GM23248 (cell line): ENCODE data around the gene PPP2R3B. TPM values are rescaled to one million over a fixed set of nuclear protein-coding genes. Genes with fewer than 3 reads are reported as not detected.

Experiments used
- DNase-seq: peaks from one replicate; pipeline ENCODE4 v3.0.0-alpha.2; 2015
- H2AFZ ChIP-seq: fragments of 200-600 bp; sonication (generic); 2 replicates; pipeline ENCODE4 v1.6.1; 2016; ENCODE audit warnings: antibody characterized with exemption
- H3F3A ChIP-seq: fragments of 200-600 bp; sonication (generic); 2 replicates; pipeline ENCODE4 v1.6.1; 2016; ENCODE audit warnings: mild to moderate bottlenecking, antibody characterized with exemption, mixed run types; ENCODE audit not compliant: insufficient read depth
- H3K27ac ChIP-seq: fragments of 200-600 bp; sonication (generic); 2 replicates; pipeline ENCODE4 v1.5.1; 2016; ENCODE audit warnings: mild to moderate bottlenecking
- H3K27me3 ChIP-seq: fragments of 200-600 bp; sonication (generic); replicated peaks from 2 replicates; pipeline ENCODE4 v1.6.1; 2016; ENCODE audit warnings: mild to moderate bottlenecking; ENCODE audit not compliant: insufficient read depth
- H3K36me3 ChIP-seq: fragments of 200-600 bp; sonication (generic); 2 replicates; pipeline ENCODE4 v1.6.1; 2016; ENCODE audit warnings: low read depth, mild to moderate bottlenecking
- H3K4me1 ChIP-seq: fragments of 200-600 bp; sonication (generic); 2 replicates; pipeline ENCODE4 v1.6.1; 2016; ENCODE audit warnings: mild to moderate bottlenecking; ENCODE audit not compliant: insufficient read depth
- H3K4me2 ChIP-seq: fragments of 200-600 bp; sonication (generic); one replicate; pipeline ENCODE4 v1.6.1; 2016; ENCODE audit warnings: mild to moderate bottlenecking; ENCODE audit not compliant: unreplicated experiment
- H3K4me3 ChIP-seq: fragments of 200-600 bp; sonication (generic); 2 replicates; pipeline ENCODE4 v1.5.1; 2016; ENCODE audit warnings: mild to moderate bottlenecking
- H3K79me2 ChIP-seq: fragments of 200-600 bp; sonication (generic); 2 replicates; pipeline ENCODE4 v1.6.1; 2016; ENCODE audit warnings: mild to moderate bottlenecking; ENCODE audit not compliant: insufficient read depth
- H3K9ac ChIP-seq: fragments of 200-600 bp; sonication (generic); 2 replicates; pipeline ENCODE4 v1.6.1; 2016; ENCODE audit warnings: mild to moderate bottlenecking
- H3K9me2 ChIP-seq: fragments of 200-600 bp; sonication (generic); 2 replicates; pipeline ENCODE4 v1.6.1; 2016; ENCODE audit warnings: mixed run types, mild to moderate bottlenecking, moderate library complexity; ENCODE audit not compliant: insufficient read depth
- H3K9me3 ChIP-seq: fragments of 200-600 bp; sonication (generic); one replicate; pipeline ENCODE4 v1.6.1; 2017; ENCODE audit warnings: low read depth
- H4K20me1 ChIP-seq: fragments of 200-600 bp; sonication (generic); 2 replicates; pipeline ENCODE4 v1.6.0; 2016; ENCODE audit not compliant: insufficient read depth
- EZH2 ChIP-seq: fragments of 200-600 bp; sonication (generic); IDR thresholded peaks from 2 replicates; pipeline ENCODE4 v1.6.1; 2018; ENCODE audit warnings: antibody characterized with exemption, mild to moderate bottlenecking; ENCODE audit not compliant: insufficient read depth, poor library complexity, severe bottlenecking
- EZH2phosphoT487 ChIP-seq: fragments of 200-600 bp; sonication (generic); IDR thresholded peaks from 2 replicates; pipeline ENCODE4 v1.6.1; 2018; ENCODE audit warnings: antibody characterized with exemption, moderate library complexity, mild to moderate bottlenecking, low read depth; ENCODE audit not compliant: insufficient read depth
- WGBS, 2 experiments: methylation state at CpG; one replicate each; pipeline ENCODE4 v1.1.6; 2015 to 2017; ENCODE audit warnings: low lambda C conversion rate in 2 of 2, low coverage in 1 of 2; ENCODE audit errors: missing lambda C conversion rate in 2 of 2; 5-methylcytosine and 5-hydroxymethylcytosine counted together
- in situ Hi-C: fragments of 300-500 bp; cut with MboI; formaldehyde crosslinking; loops from 2 replicates; pipeline ENCODE4 v1.15.0; 2020
- polyA plus RNA-seq: library from polyadenylated mRNA; unstranded; fragments of >200 nt; fragmentation: Nextera tagmentation; extraction: Ambion mirVana; gene quantifications from 2 replicates; pipeline ENCODE4 v1.2.1, GENCODE V29; 2016
- total RNA-seq: library from RNA; depleted of rRNA; stranded (reverse); fragments of >200 nt; shearing (Covaris generic); gene quantifications from 2 replicates; pipeline ENCODE4 v1.2.3, GENCODE V29; 2014

The PPP2R3B gene
- total and polyA plus RNA-seq, 2 experiments from 2014 or later: 7.4 to 16.6 TPM

DNA sequence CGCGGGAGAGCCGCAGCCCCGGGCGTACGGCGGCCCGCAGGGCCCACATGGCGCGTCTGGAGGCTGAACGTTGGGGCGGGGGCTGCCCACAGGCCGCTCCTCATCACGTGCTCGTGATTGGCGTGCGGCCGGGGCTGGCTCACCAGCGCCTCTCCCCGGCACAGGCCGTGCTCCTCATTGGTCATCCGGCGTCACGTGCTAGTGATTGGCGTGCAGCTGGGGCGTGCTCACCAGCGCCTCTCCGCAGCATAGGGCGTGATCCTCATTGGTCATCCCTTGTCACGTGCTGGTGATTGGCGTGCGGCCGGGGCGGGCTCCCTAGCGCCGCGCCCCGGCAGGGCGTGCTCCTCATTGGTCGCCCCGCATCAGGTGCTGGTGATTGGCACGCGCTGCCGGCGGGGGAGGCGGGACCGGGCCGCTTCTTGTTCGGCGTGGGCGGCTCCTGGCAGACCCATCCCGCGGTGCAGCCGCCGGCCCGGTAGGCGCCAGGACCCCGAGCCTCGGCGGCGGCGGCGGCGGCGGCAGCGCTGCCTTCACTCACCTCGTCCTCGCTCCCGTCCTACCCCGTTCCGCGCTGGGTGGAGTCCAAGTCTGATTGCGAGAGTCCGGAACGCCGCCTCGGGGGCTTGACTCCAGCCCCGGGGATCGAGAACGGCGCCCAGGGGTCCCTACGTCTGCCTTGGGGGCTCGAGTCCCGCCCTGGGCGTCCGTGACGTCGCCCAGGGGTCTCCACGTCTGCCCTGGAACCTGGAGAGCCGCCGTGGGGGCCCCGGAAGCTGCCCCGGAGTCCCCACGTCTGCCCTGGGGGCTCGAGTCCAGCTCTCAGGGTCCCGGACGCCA lies 67.7 kb downstream of the PPP2R3B start, which contains the start of gene GTPBP6:
TSS of gene GTPBP6 (minus strand) at position 58 of the 840 bp plus-strand sequence. CDS start at position 49, 9 bp downstream.
- peak; percentile 99 for DNase-seq
- Histone ChIP-seq H3K4me2 (peak within 1 kb of the TSS; percentile 94), H3K79me2 (peaks cover 12% of the 10 kb centered on the region; the same call in 1 of the 2 replicates), H3K4me1 (no peaks in the 10 kb centered on the region), H3K36me3 (no peaks in the 10 kb centered on the region), H3K9ac (peak within 1 kb of the TSS; percentile 91), H3F3A (0 out of 2 replicates have a peak, but pooled peaks cover 4% of the 10 kb centered on the region), H3K4me3 (peak within 1 kb of the TSS; percentile 83), H2AFZ (peak within 1 kb of the TSS; percentile 69), H3K9me3 (no peaks in the 10 kb centered on the region), H3K9me2 (no peaks in the 10 kb centered on the region), H4K20me1 (no peaks in the 10 kb centered on the region), H3K27me3 (no peaks in the 10 kb centered on the region), H3K27ac (peak within 1 kb of the TSS; percentile 89)
- in situ Hi-C loops: no loop called here
- 1% methylated on average over 70 to 80 of the region's 97 CpGs for WGBS, 2 experiments
- TF ChIP-seq EZH2 (no peak), EZH2phosphoT487 (no peak)

DNA sequence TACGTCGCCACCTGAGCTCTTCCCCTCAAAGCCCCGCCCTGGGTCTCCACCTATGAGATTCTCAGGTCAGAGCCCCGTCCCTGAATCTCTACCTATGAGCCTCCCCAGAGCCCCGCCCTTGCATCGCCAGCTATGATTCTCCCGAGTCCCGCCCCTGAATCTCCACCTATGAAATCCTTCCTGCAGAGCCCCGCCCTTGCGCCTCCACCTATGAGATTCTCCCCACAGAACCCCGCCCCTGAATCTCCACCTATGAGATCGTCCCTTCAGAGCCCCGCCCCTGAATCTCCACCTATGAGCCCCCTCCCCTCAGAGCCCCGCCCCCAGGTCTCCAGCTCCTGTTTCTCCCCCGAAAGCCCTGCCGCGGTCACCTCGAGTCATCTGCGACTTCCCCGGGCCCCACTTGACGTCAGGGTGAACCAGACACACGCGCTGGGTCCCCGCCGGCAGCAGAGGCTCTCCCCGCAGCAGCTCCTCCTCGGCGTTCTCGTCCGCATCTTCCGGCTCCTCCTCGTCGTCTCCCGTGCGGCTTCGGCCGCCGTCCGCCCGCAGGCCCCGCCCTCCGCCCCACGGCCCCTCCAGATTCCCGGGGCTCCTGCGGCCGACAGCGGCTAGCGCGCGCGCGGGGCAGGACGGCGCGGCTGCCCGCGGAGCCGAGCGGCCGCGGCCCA lies 68.5 kb downstream of the PPP2R3B start:
- WGBS, 2 experiments: 1 to 3% methylated on average over 17 to 60 of the region's 61 CpGs
- in situ Hi-C loops: no loop called here
- H3K79me2 ChIP-seq: peaks cover 12% of the 10 kb centered on the region; the same call in 1 of the 2 replicates
- H3K9me2 ChIP-seq: no peaks in the 10 kb centered on the region
- H3K27me3 ChIP-seq: no peaks in the 10 kb centered on the region
- H3K9me3 ChIP-seq: no peaks in the 10 kb centered on the region
- H3K4me2 ChIP-seq: peak overlapping the region; percentile 60
- no peaks in the 10 kb centered on the region for H4K20me1 ChIP-seq
- H3K4me3 ChIP-seq: peak overlapping the region; percentile 83
- peak; percentile 100 for DNase-seq
- TF ChIP-seq EZH2phosphoT487: no peak
- TF ChIP-seq EZH2: no peak
- 0 out of 2 replicates have a peak, but pooled peaks cover 4% of the 10 kb centered on the region for H3F3A ChIP-seq
- no peaks in the 10 kb centered on the region for H3K36me3 ChIP-seq
- peak overlapping the region; percentile 89 for H3K27ac ChIP-seq
- peak overlapping the region; percentile 69 for H2AFZ ChIP-seq
- peak overlapping the region; percentile 89 for H3K9ac ChIP-seq
- H3K4me1 ChIP-seq: no peaks in the 10 kb centered on the region

DNA sequence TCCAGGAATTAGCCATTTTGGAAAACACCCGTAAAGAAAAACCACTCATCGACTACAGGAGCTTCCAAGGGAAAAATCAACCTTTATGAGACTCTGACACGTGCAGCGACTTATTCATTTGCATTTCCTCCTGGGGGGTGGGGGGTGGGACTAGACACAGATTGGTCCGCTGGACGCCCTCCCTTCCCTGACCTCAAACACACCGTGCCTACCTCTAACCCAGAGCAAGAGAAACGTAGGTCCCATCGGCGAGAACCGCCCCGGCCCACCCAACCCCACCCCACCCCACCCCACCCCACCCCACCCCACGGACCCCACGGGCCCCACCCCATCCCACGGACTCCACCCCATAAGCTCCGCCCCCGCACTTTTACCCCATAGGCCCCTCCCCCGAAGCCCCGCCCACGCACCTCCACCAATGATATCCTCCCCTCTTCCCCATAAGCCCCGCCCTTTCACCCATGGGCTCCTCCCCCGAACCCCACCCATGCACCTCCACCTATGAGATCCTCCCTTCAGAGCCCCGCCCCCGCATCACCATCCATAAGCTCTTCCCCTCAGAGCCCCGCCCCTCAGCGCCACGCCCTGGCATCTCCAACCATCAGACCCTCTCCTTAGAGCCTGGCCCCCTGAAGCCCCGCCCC lies 69.2 kb downstream of the PPP2R3B start:
- H3K27ac ChIP-seq: peak overlapping the region; percentile 89
- H3K36me3 ChIP-seq: no peaks in the 10 kb centered on the region
- no peaks in the 10 kb centered on the region for H3K4me1 ChIP-seq
- no peaks in the 10 kb centered on the region for H4K20me1 ChIP-seq
- TF ChIP-seq EZH2 (no peak), EZH2phosphoT487 (no peak)
- H2AFZ ChIP-seq: peak overlapping the region; percentile 69
- no peaks in the 10 kb centered on the region for H3K27me3 ChIP-seq
- in situ Hi-C loops: no loop called here
- H3K4me3 ChIP-seq: peak overlapping the region; percentile 83
- H3F3A ChIP-seq: 0 out of 2 replicates have a peak, but pooled peaks cover under 1% of the 10 kb centered on the region
- no peaks in the 10 kb centered on the region for H3K9me2 ChIP-seq
- H3K9me3 ChIP-seq: no peaks in the 10 kb centered on the region
- no peak overlapping the region for H3K9ac ChIP-seq
- peaks cover 12% of the 10 kb centered on the region; the same call in 1 of the 2 replicates for H3K79me2 ChIP-seq
- DNase-seq: peak; percentile 90
- H3K4me2 ChIP-seq: peak overlapping the region; percentile 60
- WGBS, 2 experiments: 52 to 60% methylated on average over 5 to 28 of the region's 28 CpGs
